ENCODE data around the gene FRAT1.
"Not testable (repeated sequence)": the region's sequence is repeated elsewhere in the genome, so short reads cannot be mapped to it uniquely, and the experiment has no call there.

DNA sequence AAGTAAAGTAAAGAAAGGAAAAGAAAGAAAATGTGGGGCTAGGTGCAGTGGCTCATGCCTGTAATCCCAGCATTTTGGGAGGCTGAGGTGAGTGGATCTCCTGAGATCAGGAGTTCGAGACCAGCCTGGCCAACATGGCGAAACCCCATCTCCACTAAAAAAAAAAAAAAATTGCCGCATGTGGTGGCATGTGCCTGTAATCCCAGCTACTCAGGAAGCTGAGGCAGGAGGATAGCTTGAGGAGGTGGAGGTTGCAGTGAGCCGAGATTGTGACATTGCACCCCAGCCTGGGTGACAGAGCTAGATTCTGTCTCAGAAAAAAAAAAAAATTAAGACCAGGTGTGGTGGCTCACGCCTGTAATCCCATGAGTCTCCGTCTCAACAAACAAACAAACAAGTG lies 24.6 kb downstream of the FRAT1 start:
- TF ChIP-seq ZFP3, ZFP30 (CRISPR knock-in tag; IDR thresholded peaks at IDR 0.05): not testable (repeated sequence)
- TF ChIP-seq, protein P1, sequence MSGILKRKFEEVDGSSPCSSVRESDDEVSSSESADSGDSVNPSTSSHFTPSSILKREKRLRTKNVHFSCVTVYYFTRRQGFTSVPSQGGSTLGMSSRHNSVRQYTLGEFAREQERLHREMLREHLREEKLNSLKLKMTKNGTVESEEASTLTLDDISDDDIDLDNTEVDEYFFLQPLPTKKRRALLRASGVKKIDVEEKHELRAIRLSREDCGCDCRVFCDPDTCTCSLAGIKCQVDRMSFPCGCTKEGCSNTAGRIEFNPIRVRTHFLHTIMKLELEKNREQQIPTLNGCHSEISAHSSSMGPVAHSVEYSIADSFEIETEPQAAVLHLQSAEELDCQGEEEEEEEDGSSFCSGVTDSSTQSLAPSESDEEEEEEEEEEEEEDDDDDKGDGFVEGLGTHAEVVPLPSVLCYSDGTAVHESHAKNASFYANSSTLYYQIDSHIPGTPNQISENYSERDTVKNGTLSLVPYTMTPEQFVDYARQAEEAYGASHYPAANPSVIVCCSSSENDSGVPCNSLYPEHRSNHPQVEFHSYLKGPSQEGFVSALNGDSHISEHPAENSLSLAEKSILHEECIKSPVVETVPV (CRISPR knock-in tag; IDR thresholded peaks at IDR 0.05) = not testable (repeated sequence)

All from SK-N-SH treated with all-trans-retinoic acid at 6 μM for 48 hours (cell line).